ENCODE results near the gene SUGCT.

The SUGCT gene

DNA sequence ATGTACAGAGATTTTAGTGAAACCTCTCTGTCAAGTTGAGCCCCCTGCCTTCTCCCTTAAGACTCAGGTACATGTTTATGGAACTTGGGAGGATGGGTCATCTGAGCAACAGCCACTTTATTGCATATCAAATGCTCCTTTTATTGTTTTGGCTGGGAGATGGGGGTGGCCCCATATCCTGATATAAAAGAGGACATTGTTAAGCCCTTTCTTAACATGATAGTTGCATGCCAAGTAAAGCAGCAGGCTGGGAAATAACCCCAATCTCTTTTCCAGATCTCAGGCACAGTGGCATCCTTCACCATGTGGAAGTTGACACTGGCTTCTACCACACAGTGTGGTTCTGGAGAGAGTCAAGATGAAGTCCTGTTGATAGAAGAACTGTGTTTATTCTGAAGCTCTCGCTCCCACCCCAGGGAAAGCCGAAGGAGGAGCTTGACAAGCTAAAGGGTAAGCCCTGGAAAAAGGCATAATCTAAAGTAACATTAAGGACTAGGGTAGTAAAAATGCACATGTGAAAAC is 746.7 kb downstream of the SUGCT start:
- no peaks in the 10 kb centered on the region for H3K4me1 Mint-ChIP-seq (ENCODE audit: low read depth)
- H3K4me3 Mint-ChIP-seq = no peak overlapping the region
- H3K9me3 Mint-ChIP-seq = no peaks in the 10 kb centered on the region
- no peaks in the 10 kb centered on the region for H3K27me3 Mint-ChIP-seq (ENCODE audit: low read depth)
- no peak overlapping the region for H3K27ac Mint-ChIP-seq
- no peaks in the 10 kb centered on the region for H3K36me3 Mint-ChIP-seq (ENCODE audit: low read depth)
- DNase-seq (ENCODE audit: low spot score) = no peak

DNA sequence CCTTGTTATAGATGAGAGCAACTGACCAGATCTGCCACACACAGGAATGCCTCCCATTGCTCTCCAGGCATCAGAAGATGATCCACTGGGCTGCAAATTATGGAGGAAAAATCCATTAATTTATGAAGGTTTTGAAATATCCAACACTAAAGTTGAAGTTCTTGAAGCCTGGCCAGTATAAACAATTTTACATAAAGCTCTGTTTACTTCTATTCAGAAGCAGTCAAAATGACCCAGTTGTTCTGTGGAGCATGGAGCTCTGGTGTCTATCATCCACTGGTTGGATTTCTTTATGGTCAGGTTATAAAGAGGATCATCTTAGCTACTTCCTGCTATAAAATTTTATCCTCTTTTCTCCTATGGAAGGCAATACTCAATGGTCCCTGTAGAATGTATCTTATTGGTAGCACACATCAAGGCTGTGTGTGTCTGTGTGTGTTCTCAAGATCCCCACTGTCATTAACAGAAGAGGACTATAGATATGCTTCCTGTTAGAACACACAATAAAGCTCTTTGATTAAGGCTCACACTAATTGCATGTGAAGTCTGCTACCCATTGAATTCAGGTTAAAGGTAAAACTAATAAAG is 747.4 kb downstream of the SUGCT start:
- H3K4me3 Mint-ChIP-seq = no peak overlapping the region
- H3K27me3 Mint-ChIP-seq (ENCODE audit: low read depth) = no peaks in the 10 kb centered on the region

GRCh38 chr7:40883826-40884225 is 749.0 kb downstream of the SUGCT start:
- Mint-ChIP-seq H3K27ac (no peak overlapping the region), H3K9me3 (peaks cover 6% of the 10 kb centered on the region), H3K27me3 (ENCODE audit: low read depth) (no peaks in the 10 kb centered on the region), H3K4me1 (ENCODE audit: low read depth) (no peaks in the 10 kb centered on the region), H3K4me3 (no peak overlapping the region), H3K36me3 (ENCODE audit: low read depth) (no peaks in the 10 kb centered on the region)
- DNase-seq (ENCODE audit: low spot score) = no peak

More for the DNA sequence above, 747.4 kb downstream of the SUGCT start:
- Mint-ChIP-seq H3K9me3 (peaks cover under 1% of the 10 kb centered on the region), H3K36me3 (ENCODE audit: low read depth) (no peaks in the 10 kb centered on the region), H3K4me1 (ENCODE audit: low read depth) (no peaks in the 10 kb centered on the region), H3K27ac (no peak overlapping the region)
- DNase-seq (ENCODE audit: low spot score) = no peak

DNA sequence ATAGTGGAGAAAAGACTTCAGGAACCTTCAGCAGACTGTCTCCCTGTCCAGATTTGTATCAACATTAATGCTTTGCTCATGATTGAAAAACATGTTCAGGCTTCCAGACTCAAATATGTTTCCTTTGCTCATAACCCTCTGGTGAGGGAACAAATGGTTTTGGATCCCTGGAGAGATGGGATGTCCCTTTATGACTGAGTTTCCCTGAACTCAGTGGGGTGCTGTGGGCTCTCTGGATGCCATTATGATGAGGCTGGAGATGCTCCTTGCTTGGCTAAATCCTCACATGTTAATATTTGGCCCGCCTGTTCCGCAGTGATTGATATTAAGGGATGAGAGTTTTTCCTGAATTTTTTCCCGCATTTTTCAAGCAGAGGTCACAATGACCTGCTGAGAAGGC is 749.4 kb downstream of the SUGCT start:
- H3K36me3 Mint-ChIP-seq (ENCODE audit: low read depth) = no peaks in the 10 kb centered on the region
- no peaks in the 10 kb centered on the region for H3K27me3 Mint-ChIP-seq (ENCODE audit: low read depth)
- no peaks in the 10 kb centered on the region for H3K4me1 Mint-ChIP-seq (ENCODE audit: low read depth)
- H3K27ac Mint-ChIP-seq = no peak overlapping the region
- peaks cover 6% of the 10 kb centered on the region for H3K9me3 Mint-ChIP-seq
- no peak for DNase-seq (ENCODE audit: low spot score)
- H3K4me3 Mint-ChIP-seq = no peak overlapping the region

GRCh38 chr7:40885503-40885902 is 750.7 kb downstream of the SUGCT start:
- Mint-ChIP-seq H3K9me3 (peaks cover 9% of the 10 kb centered on the region), H3K4me1 (ENCODE audit: low read depth) (no peaks in the 10 kb centered on the region), H3K27ac (no peak overlapping the region), H3K36me3 (ENCODE audit: low read depth) (no peaks in the 10 kb centered on the region), H3K27me3 (ENCODE audit: low read depth) (no peaks in the 10 kb centered on the region), H3K4me3 (no peak overlapping the region)
- no peak for DNase-seq (ENCODE audit: low spot score)

GRCh38 chr7:40887099-40887498 is 752.3 kb downstream of the SUGCT start:
- DNase-seq (ENCODE audit: low spot score) = no peak
- Mint-ChIP-seq H3K27me3 (ENCODE audit: low read depth) (no peaks in the 10 kb centered on the region), H3K36me3 (ENCODE audit: low read depth) (no peaks in the 10 kb centered on the region), H3K9me3 (peaks cover 20% of the 10 kb centered on the region), H3K4me3 (no peak overlapping the region), H3K27ac (no peak overlapping the region), H3K4me1 (ENCODE audit: low read depth) (no peaks in the 10 kb centered on the region)

- no peak for DNase-seq (ENCODE audit: low spot score)
- Mint-ChIP-seq H3K4me1 (ENCODE audit: low read depth) (no peaks in the 10 kb centered on the region), H3K4me3 (no peak overlapping the region), H3K27me3 (ENCODE audit: low read depth) (no peaks in the 10 kb centered on the region), H3K36me3 (ENCODE audit: low read depth) (no peaks in the 10 kb centered on the region), H3K27ac (no peak overlapping the region), H3K9me3 (peaks cover 20% of the 10 kb centered on the region)
Observed at GRCh38 chr7:40888499-40888898, 753.7 kb downstream of the SUGCT start.

- Mint-ChIP-seq H3K4me3 (no peak overlapping the region), H3K27me3 (ENCODE audit: low read depth) (no peaks in the 10 kb centered on the region), H3K36me3 (ENCODE audit: low read depth) (no peaks in the 10 kb centered on the region), H3K9me3 (peaks cover 20% of the 10 kb centered on the region), H3K4me1 (ENCODE audit: low read depth) (no peaks in the 10 kb centered on the region), H3K27ac (no peak overlapping the region)
- DNase-seq (ENCODE audit: low spot score) = no peak
Observed at GRCh38 chr7:40889099-40889498, 754.3 kb downstream of the SUGCT start.

- no peak overlapping the region for H3K4me3 Mint-ChIP-seq
- H3K36me3 Mint-ChIP-seq (ENCODE audit: low read depth) = no peaks in the 10 kb centered on the region
- H3K4me1 Mint-ChIP-seq (ENCODE audit: low read depth) = no peaks in the 10 kb centered on the region
- no peak for DNase-seq (ENCODE audit: low spot score)
- no peak overlapping the region for H3K27ac Mint-ChIP-seq
- H3K27me3 Mint-ChIP-seq (ENCODE audit: low read depth) = no peaks in the 10 kb centered on the region
- peaks cover 20% of the 10 kb centered on the region for H3K9me3 Mint-ChIP-seq
Observed at GRCh38 chr7:40889539-40889938, 754.7 kb downstream of the SUGCT start.

DNA sequence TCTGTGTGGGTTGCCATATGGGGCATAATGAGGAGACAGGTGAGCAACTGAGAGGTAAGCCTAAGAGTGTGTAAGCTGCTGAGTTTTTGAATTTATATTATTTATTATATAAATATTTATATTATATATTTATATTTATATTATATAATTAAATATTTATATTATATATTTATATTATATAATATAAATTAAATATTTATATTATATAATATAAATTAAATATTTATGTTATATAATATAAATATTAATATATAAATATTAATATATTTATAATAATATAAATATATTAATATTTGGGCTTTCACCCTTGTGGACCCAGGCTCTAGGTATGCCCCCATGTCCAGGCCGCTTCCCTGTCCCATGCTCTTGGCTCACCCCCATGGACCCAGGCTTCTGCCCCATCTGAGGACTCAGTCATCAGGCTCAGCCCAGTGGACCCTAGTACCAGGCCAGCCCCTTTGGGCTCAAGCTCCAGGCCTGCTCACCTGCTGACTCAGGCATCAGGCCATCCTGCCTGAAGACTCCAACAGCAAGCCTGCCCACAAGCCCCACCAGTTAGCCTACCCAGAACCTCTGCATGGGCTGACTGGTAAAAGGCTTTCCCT is 755.4 kb downstream of the SUGCT start:
- H3K4me1 Mint-ChIP-seq (ENCODE audit: low read depth) = no peaks in the 10 kb centered on the region
- no peak overlapping the region for H3K27ac Mint-ChIP-seq
- H3K9me3 Mint-ChIP-seq = peaks cover 20% of the 10 kb centered on the region
- no peaks in the 10 kb centered on the region for H3K36me3 Mint-ChIP-seq (ENCODE audit: low read depth)
- DNase-seq (ENCODE audit: low spot score) = no peak
- H3K27me3 Mint-ChIP-seq (ENCODE audit: low read depth) = no peaks in the 10 kb centered on the region
- no peak overlapping the region for H3K4me3 Mint-ChIP-seq

DNA sequence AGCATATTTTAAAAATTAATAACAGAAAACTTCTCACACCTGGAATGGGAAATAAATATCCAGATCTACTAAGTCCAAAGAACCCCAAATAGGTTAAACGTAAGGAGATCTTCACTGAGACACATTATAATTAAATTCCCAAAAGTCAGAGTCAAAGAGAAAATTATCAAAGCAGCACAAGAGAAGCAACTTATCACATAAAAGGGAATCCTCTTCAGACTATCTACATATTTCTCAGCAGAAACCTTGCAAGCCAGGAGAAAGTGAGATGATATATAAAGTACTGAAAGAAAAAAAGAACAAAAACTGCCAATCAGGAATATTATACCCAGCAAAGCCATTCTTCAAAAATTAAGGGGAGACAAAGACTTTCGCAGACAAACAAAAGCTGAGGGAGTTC is 756.4 kb downstream of the SUGCT start:
- Mint-ChIP-seq H3K27me3 (ENCODE audit: low read depth) (no peaks in the 10 kb centered on the region), H3K36me3 (ENCODE audit: low read depth) (no peaks in the 10 kb centered on the region), H3K4me1 (ENCODE audit: low read depth) (no peaks in the 10 kb centered on the region), H3K4me3 (no peak overlapping the region), H3K9me3 (peaks cover 20% of the 10 kb centered on the region), H3K27ac (no peak overlapping the region)
- DNase-seq (ENCODE audit: low spot score) = no peak

DNA sequence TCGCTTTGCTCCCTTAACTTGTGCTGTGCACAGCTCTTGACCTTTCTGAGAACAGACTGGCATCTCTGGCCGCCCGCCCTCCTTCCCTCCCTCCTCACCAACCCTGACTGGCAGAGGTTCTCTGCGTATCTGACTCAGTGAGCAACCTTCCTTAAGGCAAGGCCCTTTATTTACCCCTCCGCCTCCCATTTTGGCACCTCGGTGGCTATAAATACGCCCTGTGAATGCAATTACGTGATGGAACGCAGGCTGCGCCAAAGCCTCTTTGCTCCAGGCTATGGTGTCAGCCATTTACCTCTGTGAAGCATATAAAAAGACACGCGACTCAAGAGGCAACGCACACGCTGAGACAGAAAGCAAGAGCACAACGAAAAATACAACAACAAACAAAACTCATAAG is 764.3 kb downstream of the SUGCT start:
- Mint-ChIP-seq H3K4me1 (ENCODE audit: low read depth) (no peaks in the 10 kb centered on the region), H3K4me3 (no peak overlapping the region)

GRCh38 chr7:40899636-40900507 is 765.1 kb downstream of the SUGCT start:
- no peaks in the 10 kb centered on the region for H3K36me3 Mint-ChIP-seq (ENCODE audit: low read depth)
- H3K4me1 Mint-ChIP-seq (ENCODE audit: low read depth) = no peaks in the 10 kb centered on the region
- no peaks in the 10 kb centered on the region for H3K27me3 Mint-ChIP-seq (ENCODE audit: low read depth)
- H3K4me3 Mint-ChIP-seq = no peak overlapping the region
- H3K27ac Mint-ChIP-seq = no peak overlapping the region
- peaks cover 14% of the 10 kb centered on the region for H3K9me3 Mint-ChIP-seq
- no peak for DNase-seq (ENCODE audit: low spot score)

More for the DNA sequence above, 764.3 kb downstream of the SUGCT start:
- H3K9me3 Mint-ChIP-seq = peaks cover 14% of the 10 kb centered on the region
- no peaks in the 10 kb centered on the region for H3K36me3 Mint-ChIP-seq (ENCODE audit: low read depth)
- H3K27me3 Mint-ChIP-seq (ENCODE audit: low read depth) = no peaks in the 10 kb centered on the region
- H3K27ac Mint-ChIP-seq = no peak overlapping the region
- no peak for DNase-seq (ENCODE audit: low spot score)

DNA sequence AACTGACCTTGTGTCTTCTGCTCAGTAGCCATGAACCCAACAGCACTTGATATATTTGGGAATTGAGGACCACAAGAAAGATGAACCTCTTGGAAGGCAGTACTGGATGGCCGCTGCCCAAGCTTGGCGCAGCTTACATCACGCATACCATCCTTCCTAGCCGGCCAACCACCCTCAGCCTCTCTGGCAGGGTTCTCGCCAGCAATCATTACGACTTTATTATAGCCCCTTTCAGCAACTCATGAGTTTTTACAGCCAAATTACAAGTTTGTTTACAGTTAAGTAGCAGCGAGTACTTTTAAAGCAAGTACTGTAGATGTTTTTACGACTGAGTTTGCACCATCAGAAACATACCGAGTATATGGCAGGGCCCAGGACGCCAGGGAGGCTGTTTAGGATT is 769.1 kb downstream of the SUGCT start:
- H3K9me3 Mint-ChIP-seq = peaks cover 9% of the 10 kb centered on the region
- H3K27ac Mint-ChIP-seq = no peak overlapping the region
- H3K4me1 Mint-ChIP-seq (ENCODE audit: low read depth) = no peaks in the 10 kb centered on the region
- no peak overlapping the region for H3K4me3 Mint-ChIP-seq
- no peak for DNase-seq (ENCODE audit: low spot score)
- H3K36me3 Mint-ChIP-seq (ENCODE audit: low read depth) = no peaks in the 10 kb centered on the region
- no peaks in the 10 kb centered on the region for H3K27me3 Mint-ChIP-seq (ENCODE audit: low read depth)

Measured in T-helper 2 cell treated with Interferon-gamma antibody and Interleukin-4, amounts not matched to agents 5 μg/mL and 100 μg/mL, for 36 hours (primary cell).